ENCODE results near the gene ADAMTS13.

ADAMTS13 gene

GRCh38 chr9:133393399-133393798 lies 28.8 kb upstream of the ADAMTS13 start:
- no peak for DNase-seq

- DNase-seq = no peak
These were observed 27.4 kb upstream of the ADAMTS13 start for GRCh38 chr9:133394687-133395271.

GRCh38 chr9:133396952-133397351 lies 25.2 kb upstream of the ADAMTS13 start:
- peak; percentile 41 for DNase-seq

- DNase-seq = no peak
These were observed 24.8 kb upstream of the ADAMTS13 start for GRCh38 chr9:133397370-133397769.

GRCh38 chr9:133397895-133398294 lies 24.3 kb upstream of the ADAMTS13 start:
- DNase-seq = no peak

GRCh38 chr9:133400292-133400691 lies 21.9 kb upstream of the ADAMTS13 start:
- no peak for DNase-seq

- DNase-seq = no peak
These were observed 20.6 kb upstream of the ADAMTS13 start for GRCh38 chr9:133401588-133401987.

- DNase-seq = no peak
These were observed 19.5 kb upstream of the ADAMTS13 start for GRCh38 chr9:133402689-133403088.

GRCh38 chr9:133403766-133404453 lies 18.3 kb upstream of the ADAMTS13 start:
- peak; percentile 94 for DNase-seq

- DNase-seq = no peak
These were observed 17.6 kb upstream of the ADAMTS13 start for GRCh38 chr9:133404454-133405002.

- no peak for DNase-seq
These were observed 16.4 kb upstream of the ADAMTS13 start for GRCh38 chr9:133405508-133406438.

- DNase-seq = peak; percentile 90
These were observed 15.5 kb upstream of the ADAMTS13 start for GRCh38 chr9:133406480-133407307.

GRCh38 chr9:133408042-133408441 lies 14.1 kb upstream of the ADAMTS13 start:
- DNase-seq = no peak

GRCh38 chr9:133415170-133415569 lies 7.0 kb upstream of the ADAMTS13 start:
- DNase-seq = no peak

GRCh38 chr9:133417541-133418461 lies 4.4 kb upstream of the ADAMTS13 start, which contains the start of gene REXO4:
REXO4 (minus strand) TSS chr9:133418010; CDS start chr9:133417844, 166 bp downstream.
- peak; percentile 93 for DNase-seq

- no peak for DNase-seq
These were observed 3.2 kb upstream of the ADAMTS13 start for GRCh38 chr9:133419005-133419404.

GRCh38 chr9:133420392-133420827 lies 1.8 kb upstream of the ADAMTS13 start:
- DNase-seq = peak; percentile 34

- no peak for DNase-seq
These were observed 1.0 kb downstream of the ADAMTS13 start for GRCh38 chr9:133423216-133423615.

GRCh38 chr9:133424187-133424586 lies 2.0 kb downstream of the ADAMTS13 start:
- no peak for DNase-seq

- no peak for DNase-seq
These were observed 3.0 kb downstream of the ADAMTS13 start for GRCh38 chr9:133425049-133425632.

GRCh38 chr9:133426011-133426410 lies 3.8 kb downstream of the ADAMTS13 start:
- no peak for DNase-seq

All from DMS53 (cell line).